ENCODE measurements around the gene C21orf91. TPM values are rescaled to one million over a fixed set of nuclear protein-coding genes. Genes with fewer than 3 reads are reported as not detected.

Gene C21orf91
- 10 to 100 TPM; 24.9 to 26.7 (median 25.2) TPM for polyA plus RNA-seq (ENCODE audit: insufficient read length in 4 of 4)

DNA sequence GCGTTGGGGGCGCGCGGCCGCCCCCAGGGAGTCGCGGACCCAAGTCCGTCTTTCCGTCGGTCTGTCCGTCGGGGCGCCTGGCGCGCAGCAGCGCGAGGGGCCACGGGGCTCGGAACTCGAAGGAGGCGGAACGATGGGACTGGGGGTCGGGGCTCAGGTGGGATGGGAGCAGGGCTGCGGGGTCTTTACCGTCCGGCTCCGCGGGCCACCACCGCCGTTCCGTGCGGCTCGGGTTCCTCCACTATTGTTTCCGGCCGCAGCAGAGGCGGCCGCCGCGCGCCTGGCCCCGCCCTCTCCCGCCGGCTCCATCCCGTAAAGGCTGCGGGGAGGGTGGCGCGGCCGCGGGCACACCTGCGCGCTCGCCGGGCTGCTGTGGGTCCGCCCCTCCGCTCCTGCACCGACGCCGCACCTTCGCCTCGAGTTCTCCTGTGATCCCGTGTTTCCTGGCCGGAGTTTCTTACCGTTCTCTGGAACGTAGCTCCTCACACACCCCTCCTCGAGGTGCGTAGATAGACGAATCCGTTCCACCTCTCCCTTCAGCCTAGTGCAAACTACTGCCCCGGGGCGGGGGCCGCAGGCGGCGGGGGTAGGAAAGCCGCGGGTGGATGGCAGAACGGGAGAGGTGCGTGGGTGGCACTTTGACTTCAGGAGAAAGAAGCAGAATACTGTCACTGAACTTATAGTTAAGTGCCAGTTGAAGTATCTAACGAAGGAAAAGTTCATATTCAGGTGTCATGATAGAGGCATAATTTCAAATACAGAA is at the start of gene C21orf91:
Gene C21orf91, minus strand, starts transcription at position 243 of the 763 bp plus-strand sequence. CDS start 1,038 bp downstream, outside the sequence.
- peak; percentile 74 to 87 (median 82) for DNase-seq (ENCODE audit: low read depth in 4 of 4, low spot score in 2 of 4)

DNA sequence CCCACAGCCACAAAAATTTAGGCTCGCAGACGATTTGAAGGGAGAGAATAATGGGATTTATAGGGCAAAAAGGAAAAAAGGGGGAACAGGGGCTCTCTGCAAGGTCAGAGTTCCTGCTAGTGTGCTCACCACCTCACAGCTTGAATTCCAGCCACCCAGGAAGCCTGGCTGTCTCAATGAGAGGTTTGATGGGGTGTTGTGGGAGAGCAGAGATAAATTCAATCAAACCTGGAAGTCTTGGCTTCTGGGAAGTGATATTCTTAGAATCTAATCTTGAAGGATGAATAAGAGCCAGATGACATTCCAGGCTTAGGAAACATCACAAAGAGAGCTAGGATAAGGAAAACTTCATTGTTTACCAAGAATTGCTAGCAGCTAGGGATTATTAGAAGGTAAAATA is 47.4 kb upstream of the C21orf91 start:
- DNase-seq (ENCODE audit: low read depth in 4 of 4, low spot score in 2 of 4) = no peak

DNA sequence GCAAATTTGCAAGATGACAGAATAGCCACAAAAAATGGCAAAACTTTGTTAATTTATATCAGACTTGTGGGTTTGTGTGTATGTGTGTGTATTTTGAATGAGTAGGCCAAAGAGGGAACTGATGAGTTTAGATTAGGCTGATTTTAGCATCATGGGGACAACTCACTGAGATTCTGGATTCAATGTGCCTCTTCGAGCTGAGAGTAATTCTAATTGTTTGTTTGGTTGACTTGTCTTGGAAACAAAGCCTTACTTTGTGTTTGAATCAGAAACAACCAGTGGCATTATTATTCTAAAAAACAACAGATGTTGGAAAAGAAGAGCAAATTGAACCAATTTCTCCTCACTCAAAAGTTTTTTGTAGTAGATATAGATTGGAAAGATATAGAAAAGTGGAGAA is 40.5 kb upstream of the C21orf91 start:
- DNase-seq (ENCODE audit: low read depth in 4 of 4, low spot score in 2 of 4) = no peak

- DNase-seq (ENCODE audit: low read depth in 4 of 4, low spot score in 2 of 4) = no peak
Observed at GRCh38 chr21:17858747-17859146, 39.6 kb upstream of the C21orf91 start.

DNA sequence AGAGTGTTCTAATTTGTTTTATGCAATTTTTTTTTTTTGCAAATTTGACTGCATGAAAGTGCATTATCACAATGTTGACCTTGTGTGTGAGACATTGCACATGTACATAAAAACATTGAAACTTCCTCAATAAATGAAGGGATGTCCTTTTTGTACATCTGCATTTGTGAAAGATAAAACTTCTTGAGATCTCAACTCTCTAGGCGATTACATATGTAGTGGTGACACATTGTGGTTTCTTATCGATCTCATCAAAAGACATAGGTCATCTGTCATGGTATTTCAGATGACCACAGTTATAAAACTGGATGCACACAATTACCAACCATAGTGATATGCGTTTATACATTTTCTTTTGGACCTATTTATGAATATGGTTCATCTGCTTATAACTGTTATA is 35.6 kb upstream of the C21orf91 start:
- DNase-seq (ENCODE audit: low read depth in 4 of 4, low spot score in 2 of 4) = no peak

GRCh38 chr21:17853393-17854275 is 34.5 kb upstream of the C21orf91 start:
- DNase-seq (ENCODE audit: low read depth in 4 of 4, low spot score in 2 of 4) = no peak

DNA sequence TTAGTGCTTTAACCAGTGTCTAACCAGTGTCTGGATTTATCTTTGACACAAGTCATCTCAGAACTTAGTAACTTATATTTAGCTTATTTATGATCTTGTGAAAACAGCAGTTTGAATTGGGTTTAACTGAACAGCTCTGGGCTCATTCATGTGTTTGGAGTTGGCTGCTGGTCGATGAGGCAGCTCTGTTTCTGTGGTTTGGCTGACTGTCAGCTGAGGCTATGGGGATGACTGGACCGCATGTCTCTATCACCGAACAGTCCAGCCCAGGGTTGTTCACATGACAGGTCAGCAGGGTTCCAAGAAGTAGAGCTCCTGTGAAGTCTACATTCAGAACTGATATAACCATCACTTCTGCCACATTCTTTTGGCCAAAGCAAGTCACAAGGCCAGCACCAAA is 29.1 kb upstream of the C21orf91 start:
- no peak for DNase-seq (ENCODE audit: low read depth in 4 of 4, low spot score in 2 of 4)

DNA sequence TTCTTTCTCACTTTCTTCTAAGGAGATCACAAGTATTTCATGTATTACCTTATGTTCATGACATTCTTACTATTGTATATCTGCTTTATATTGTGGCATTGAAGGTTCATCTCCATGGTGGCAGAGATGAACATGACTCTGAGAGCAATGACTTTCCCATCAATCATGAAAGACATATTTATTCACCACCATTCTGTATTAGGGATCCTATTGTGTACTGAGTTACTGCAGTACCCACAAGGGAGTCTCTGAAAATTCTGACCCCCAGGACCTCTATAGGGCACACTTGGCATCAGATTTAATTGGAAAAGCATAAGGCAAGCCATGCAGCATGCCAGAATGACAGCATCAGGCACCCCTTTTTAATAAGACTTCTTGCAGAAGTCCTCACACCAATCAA is 21.9 kb upstream of the C21orf91 start:
- DNase-seq (ENCODE audit: low read depth in 4 of 4, low spot score in 2 of 4) = no peak

GRCh38 chr21:17834639-17835354 is 15.6 kb upstream of the C21orf91 start:
- DNase-seq (ENCODE audit: low read depth in 4 of 4, low spot score in 2 of 4) = no peak

DNA sequence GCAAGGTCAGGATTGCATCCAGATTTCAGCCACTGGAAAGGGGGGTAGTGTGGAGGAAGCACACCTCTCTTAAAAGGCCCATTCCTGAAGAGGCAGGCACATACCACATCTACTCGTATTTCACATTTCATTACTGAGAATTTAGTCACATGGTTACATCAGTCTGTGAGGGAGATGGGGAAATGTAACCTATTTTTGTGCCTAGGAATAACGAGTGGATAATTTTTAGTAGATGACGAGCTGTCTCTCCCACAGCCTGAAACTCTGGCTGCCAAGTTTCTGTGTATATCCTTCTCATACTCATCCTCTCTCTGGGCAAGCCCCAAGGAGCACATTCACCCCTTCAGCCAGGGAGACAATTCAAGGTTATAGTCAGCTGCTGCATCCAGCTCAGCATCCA is 10.3 kb upstream of the C21orf91 start:
- no peak for DNase-seq (ENCODE audit: low read depth in 4 of 4, low spot score in 2 of 4)

DNA sequence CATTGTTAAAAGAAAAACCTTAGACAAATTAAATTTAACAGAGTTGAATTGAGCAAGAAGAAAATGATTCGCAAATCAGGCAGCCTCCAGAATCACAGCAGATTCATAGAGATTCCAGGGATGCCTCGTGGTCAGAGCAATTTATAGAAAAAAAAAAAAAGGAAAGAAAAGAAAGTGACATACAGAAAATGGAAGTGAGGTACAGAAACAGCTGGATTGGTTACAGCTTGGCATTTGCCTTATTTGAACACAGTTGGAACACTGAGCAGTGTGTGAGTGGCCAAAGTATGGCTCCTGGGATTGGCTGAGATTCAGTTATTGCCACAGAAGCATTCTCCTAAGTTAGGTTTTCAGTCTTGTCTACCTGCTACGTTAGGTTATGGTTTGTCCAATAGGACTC is 9.1 kb upstream of the C21orf91 start:
- no peak for DNase-seq (ENCODE audit: low read depth in 4 of 4, low spot score in 2 of 4)

DNA sequence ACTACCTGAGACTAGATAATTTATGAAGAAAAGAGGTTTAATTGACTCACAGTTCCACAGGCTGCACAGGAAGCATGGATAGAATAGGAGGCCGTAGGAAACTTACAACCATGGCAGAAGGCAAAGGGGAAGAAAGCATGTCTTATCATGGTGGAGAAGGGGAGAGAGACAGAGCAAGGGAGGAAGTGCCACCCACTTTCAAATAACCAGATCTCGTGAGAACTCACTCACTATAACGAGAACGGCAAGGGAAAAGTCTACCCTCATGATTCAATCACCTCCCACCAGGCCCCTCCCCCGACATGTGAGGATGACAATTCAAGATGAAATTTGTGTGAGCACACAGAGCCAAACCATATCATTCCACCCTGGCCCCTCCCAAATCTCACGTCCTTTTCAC is 4.7 kb upstream of the C21orf91 start:
- DNase-seq (ENCODE audit: low read depth in 4 of 4, low spot score in 2 of 4) = no peak

DNA sequence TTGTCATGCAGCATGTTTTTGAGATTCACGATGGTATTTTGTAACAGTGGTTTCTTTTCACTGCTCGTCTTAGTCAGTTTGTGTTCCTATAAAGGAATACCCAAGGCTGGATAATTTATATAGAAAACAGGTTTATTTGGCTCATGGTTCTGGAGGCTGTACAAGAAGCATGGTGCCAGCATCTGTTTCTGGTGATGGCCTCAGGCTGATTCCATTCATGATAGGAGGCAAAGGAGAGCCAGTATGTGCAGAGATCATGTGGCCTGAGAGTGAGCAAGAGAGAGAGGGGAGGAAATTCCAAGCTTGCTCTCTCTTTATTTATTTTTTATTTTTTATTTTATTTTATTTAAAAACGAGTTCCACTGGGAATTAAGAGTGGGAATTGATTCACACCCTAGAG is 2.0 kb upstream of the C21orf91 start:
- no peak for DNase-seq (ENCODE audit: low read depth in 4 of 4, low spot score in 2 of 4)

- no peak for DNase-seq (ENCODE audit: low read depth in 4 of 4, low spot score in 2 of 4)
Observed at GRCh38 chr21:17819877-17820229, 697 bp upstream of the C21orf91 start.

DNA sequence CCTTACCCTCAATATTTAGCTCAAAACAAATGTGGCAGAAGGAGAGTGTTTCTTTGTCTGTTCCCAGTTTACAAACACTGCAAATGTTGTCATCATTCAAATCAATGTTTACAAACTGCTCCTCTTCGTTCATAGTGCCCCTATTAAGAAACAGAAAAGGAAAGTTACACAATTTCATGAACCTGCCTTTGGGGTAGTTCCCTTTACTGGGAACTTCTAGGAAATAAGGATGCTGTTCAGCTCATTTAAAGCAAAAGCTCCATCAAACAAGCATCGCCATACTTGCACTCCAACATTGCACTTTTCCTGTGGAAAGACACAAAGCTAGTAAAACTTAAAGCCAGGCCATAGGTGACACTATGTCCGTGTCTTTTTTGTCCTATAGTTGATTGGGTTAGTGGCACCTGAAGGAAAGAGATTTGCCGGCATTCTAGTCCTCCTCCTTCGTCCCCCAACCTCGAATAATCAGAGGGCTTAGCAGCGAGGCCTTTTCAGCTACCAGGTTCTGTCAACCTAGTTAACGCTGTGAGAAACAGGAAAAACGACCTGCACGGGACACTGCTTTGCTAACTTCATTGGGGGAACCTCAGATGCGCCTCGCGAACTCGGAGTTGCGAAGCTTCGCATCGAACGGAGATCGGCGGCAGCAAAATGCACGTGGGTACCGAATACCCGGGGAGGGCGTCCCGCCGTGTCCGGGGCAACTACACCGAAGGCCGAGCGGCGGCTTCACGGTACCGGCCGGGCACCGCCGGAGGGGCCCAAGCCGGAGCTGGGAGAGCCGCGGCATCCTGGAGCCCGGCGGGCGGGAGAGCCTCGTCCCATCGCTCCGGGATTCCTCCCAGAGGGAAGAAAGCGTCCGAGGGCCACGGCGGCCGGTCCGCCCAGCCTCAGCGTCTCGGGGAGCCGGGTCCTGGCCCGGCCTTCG is 706 bp downstream of the C21orf91 start:
- DNase-seq (ENCODE audit: low read depth in 4 of 4, low spot score in 2 of 4) = peak; percentile 24 to 72 (median 46)

GRCh38 chr21:17813353-17813752 is 5.8 kb downstream of the C21orf91 start:
- no peak for DNase-seq (ENCODE audit: low read depth in 4 of 4, low spot score in 2 of 4)

DNA sequence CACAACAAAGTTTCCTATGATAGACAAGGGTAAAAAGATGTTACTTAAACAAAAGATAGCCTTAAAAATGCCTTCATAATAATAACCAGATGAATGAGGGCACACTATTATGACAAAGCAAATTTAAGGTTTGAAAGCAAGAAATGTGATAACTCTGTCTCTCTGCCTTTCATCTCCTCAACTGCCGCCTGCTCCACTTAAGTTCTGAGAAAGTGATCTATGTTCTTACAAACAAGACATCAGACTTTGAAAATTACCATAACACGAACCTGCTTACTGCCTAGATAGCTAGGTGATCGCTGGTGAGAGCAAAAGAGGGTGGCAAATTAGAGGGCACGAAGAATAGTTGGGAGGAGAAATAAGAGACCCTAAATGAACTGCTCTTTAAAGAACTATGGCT is 13.2 kb downstream of the C21orf91 start:
- DNase-seq (ENCODE audit: low read depth in 4 of 4, low spot score in 2 of 4) = no peak

DNA sequence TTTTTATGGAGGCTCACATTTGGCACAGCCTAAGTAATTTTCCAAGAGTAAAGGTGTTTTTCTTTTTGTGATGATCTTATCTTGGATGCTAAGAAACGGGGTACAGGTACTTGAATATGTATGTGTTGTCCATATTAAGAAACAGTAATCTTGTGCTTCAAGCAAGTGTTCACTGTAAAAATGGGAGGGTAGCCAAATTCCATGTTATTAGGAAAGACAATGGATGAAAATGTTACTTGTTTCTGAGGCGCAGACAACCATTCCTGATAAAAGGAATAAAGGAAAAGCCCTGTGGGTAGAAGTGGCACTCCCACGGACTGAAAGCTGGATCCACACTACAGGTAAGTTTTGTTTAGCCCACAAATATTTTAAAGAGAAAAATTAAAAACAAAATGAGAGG is 15.6 kb downstream of the C21orf91 start:
- no peak for DNase-seq (ENCODE audit: low read depth in 4 of 4, low spot score in 2 of 4)

DNA sequence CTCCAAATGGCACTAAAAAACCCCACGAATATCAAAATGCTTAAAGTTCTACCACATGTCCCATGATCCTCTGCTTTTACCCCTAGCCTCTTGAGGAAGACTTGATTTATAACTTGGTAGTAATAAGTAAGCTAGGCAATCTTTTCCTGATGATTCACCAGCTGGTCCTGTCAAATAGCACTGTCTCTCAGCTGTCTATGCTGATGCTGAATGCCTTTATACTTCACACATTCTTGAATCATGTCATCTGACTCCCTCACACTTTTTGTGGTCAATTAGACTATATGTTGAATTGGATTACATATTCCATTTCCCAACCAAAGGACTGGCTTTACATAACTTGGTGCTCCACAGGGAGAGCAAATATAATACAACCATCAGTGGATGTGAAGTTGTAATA is 16.6 kb downstream of the C21orf91 start:
- no peak for DNase-seq (ENCODE audit: low read depth in 4 of 4, low spot score in 2 of 4)

Data from left renal cortex interstitium (tissue), 4 donors.